Measurements from ENCODE around the gene MCM9.

DNA sequence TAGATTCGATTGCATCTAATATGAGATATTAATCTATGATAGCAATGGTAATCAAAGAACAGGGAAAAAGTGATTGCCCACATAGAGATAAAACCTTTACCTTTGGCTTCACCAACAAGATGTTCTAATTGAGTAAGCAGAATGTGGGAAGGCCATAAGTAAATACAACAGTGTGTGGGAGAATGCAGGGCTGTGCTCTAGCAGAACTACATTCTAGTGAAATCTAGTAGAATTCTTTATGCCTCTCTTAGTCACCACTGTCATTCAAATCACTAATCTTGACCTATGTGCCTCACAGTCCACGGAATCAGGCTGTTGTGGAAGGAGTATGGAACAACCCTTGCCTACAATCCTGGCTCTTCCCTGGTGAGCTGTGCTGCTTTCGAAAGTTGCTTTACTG, 30.4 kb upstream of the MCM9 start:
- TF ChIP-seq POLR2AphosphoS5 (IDR thresholded peaks at IDR 0.05; ENCODE audit: low read depth, low read length) (no peak), TAF1 (IDR thresholded peaks at IDR 0.05; ENCODE audit: borderline replicate concordance, insufficient read depth, low read length) (no peak)
